Endothelial cell of hepatic sinusoid (primary cell): ENCODE results near the gene KIF23.
"Not testable (repeated sequence)": the region's sequence is repeated elsewhere in the genome, so short reads cannot be mapped to it uniquely, and the experiment has no call there.

Experiments
- in situ Hi-C: cut with HindIII; loops from 2 replicates; pipeline ENCODE4 v1.10.0; 2017; ENCODE audit warnings: low sequenced_read_pairs

KIF23 gene

DNA sequence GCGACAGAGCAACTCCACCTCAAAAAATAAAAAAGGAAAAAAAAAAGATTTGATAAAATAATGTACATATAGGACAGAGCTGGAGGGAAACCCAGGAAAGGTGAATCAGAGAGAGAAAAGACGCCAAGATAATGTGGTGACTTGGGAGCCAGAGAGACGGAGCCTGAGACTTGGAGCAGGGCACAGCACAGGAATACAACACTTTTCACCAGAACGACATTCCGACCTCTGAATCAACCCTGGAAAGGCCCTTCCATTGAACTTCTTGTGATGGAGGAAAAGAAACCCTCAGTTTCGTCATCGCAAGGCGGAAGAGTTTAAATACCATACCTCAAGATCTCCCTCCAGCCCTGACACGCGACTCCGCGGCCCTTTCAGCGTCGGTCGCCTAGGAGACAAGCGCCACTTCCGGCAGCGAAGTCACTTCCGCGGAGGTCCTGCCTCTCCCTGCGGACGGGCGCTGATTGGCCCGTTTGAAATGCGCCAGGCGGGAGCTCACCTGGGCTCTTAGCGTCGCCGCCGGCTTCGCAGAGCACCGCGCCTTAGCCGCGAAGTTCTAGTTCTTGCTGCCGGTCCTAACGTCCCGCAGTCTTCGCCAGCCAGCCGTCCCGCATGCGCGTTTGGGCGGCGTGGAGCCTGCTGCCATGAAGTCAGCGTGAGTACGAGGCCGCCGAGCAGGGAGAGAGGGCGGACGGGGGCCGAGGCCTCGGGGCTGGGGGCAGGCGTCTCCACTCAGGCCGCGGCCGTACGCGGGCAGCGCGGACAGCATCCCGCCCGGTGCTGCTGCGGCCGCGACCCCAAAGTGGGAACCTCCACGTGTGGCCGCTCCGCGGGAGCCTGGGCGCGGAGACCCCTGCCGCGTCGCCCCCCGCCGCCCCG, at the start of gene KIF23:
TSS of gene KIF23 (plus strand) at position 528 of the 879 bp plus-strand sequence. CDS start at position 645, 117 bp downstream.
- in situ Hi-C loops, result loop anchor here (25.0 kb wide), 1 partner anchor 352 kb away; no protein-coding TSS in a partner anchor

GRCh38 chr15:69367236-69367635, 46.9 kb upstream of the KIF23 start:
- in situ Hi-C loops, result no loop called here

GRCh38 chr15:69369631-69370030, 44.5 kb upstream of the KIF23 start:
- in situ Hi-C loops, result no loop called here

GRCh38 chr15:69373406-69373805, 40.7 kb upstream of the KIF23 start:
- in situ Hi-C loops, result no loop called here

DNA sequence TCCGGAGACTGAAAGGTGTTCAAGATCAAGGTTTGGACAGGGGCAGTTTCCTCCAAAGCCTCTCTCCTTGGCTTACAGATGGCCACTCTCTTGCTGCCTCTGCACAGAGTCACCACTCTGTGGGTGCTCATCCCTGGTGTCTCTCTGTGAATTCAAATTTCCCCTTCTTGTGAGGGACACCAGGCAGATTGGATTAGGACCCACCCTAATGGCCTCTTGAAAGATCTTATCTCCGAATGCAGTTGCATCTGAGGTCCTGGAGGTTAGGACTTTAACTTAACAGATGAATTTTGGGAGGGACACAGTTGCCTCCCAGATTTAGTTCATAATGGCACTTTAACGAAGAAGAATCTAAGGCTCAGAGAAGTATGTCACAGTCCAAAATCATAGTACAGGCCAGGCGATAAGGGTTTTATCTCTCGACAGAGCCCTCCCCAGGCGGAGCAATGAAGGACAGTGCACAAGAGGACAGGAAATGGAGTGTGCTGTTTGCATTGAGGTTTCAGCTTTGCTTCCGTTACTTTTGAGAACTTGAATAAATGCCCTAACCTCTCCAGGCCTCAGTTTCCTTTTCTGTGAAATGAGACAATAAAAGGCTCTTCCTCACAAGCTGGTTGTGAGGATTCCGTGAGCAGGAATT, 38.9 kb upstream of the KIF23 start:
- in situ Hi-C loops, result no loop called here

GRCh38 chr15:69377216-69377970, 36.8 kb upstream of the KIF23 start:
- in situ Hi-C loops, result no loop called here

DNA sequence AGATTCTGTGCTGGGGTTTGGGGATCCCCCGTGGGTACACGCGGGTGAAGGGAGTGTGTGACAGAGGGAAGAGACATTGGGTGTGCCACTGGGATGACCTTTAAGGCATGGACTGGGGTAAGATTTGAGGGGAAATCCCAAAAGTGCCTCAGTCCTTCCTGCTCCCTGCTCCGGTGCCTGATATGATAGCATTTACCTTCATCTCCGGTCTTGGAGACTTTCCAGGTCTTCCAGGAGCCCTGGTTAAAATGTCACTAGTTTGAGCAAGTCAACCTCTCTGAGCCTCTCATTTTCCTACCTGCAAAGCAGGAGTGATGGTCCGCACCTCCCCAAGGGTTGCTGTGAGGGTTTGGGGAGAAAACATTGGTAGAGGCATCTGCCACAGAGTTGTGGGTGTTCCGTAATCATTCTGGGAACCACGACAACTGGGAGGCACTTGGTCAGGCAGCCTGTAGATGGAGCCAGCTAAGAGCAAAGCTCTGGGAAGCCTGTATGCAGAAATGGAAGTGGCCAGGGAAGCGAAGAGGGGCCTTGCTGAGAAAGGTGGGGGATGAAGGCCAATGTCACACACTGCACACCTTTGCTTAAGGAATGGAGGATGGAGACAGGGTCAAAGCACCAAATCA, 33.9 kb upstream of the KIF23 start:
- in situ Hi-C loops, result no loop called here

DNA sequence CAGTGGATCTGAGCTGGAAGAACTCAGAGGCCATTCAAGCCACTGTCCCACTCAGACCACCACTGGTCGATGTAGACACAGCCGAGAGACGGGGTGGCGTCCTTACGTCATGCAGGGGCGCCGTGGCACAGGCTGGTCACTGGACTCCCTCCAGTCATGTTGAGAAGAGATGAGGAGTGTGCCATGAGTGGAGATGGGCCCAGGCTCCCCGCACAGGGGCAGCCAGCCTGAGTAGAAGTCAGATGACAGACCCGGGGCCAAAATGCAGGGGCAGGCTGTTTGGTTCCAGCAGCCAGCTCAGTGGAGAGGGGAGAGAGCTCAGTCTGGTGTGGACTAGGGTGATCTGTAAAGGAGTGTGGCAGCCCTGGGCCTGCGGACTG, 33.4 kb upstream of the KIF23 start:
- in situ Hi-C loops, result no loop called here

- in situ Hi-C loops, result not testable (repeated sequence)
Observed at GRCh38 chr15:69382176-69382575, 32.0 kb upstream of the KIF23 start.

GRCh38 chr15:69384066-69384465, 30.1 kb upstream of the KIF23 start:
- in situ Hi-C loops, result not testable (repeated sequence)

DNA sequence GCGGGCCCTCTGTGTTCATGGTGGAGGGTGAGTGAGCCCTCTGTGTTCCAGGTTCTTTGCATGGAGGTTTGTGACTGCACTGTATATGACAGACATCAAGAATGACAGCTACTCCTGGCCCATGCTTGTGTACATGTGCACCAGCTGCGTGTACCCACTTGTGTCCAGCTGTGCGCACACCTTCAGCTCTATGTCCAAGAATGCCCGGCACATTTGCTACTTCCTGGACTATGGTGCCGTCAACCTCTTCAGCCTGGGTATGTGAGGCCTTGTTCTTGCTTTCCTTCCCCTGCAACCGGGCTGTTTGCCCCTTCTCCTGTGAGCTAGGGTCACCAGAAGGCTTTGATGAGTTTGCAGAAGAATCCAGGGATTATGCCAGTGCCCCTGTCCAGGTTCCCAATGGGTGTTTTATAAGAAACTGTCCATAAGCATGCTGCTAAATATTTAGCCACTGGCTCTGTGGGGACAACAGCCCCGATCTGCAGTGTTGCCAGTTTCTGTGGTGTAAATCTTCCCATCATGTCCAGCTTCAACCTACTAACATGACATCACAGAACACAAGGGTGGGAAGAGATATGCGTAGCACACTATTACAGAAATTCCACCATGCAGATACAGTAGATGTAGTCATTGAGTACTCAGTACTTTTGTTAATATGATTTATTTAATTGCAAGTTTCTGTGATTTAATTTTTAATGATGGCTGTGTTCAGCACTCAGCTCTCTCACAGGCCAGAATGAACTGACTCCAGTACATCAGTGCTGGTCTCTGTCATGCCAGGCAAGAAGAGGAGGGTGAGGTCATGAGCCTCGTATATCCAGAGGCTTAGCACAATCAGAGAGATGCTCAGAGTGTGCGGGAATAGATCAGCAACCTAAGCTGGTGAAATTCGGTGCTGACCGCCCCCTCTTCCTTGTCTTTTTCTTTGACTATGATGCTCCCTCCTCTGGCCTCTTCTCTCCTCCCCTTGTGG, 29.2 kb upstream of the KIF23 start:
- in situ Hi-C loops, result no loop called here

GRCh38 chr15:69385831-69386230, 28.3 kb upstream of the KIF23 start:
- in situ Hi-C loops, result no loop called here

GRCh38 chr15:69386284-69386683, 27.9 kb upstream of the KIF23 start:
- in situ Hi-C loops, result no loop called here

DNA sequence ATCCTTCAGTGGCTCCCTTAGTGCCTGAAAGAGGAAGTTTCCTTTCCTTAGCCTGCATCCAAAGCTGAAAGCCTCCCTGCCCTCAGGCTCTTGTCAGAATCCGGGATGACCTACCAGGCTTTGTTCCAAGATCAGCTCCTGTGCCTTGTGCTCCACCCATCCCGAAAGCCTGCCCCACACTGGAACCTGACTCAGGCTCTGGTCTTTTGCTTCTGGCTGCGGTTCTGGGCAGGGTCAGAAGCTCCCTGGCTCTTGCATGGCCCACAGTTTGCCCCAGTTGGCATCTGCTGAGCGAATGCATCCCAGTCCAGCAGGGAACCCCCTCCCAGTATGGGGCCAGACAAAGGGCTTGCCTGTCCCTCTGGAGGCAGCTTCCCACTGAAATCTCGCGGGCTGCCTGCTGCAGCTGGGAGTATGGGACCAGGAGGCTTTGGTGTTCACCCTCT, 25.9 kb upstream of the KIF23 start:
- in situ Hi-C loops, result no loop called here

DNA sequence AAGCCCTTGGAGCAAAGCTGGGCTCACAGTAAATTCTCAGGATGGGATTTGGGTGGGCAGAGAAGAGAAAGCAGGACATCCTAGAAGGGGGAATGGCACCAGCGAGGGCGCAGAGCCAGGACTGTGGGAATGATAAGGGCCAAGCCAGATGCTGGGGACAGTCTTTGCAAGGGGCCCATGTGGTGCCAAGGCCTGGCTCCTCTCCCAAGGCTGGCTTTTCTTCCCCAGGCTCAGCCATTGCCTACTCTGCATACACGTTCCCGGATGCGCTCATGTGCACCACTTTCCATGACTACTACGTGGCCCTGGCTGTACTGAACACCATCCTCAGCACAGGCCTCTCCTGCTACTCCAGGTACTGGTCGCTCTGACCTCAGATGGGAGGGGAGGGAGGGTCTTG, 24.7 kb upstream of the KIF23 start:
- in situ Hi-C loops, result no loop called here

DNA sequence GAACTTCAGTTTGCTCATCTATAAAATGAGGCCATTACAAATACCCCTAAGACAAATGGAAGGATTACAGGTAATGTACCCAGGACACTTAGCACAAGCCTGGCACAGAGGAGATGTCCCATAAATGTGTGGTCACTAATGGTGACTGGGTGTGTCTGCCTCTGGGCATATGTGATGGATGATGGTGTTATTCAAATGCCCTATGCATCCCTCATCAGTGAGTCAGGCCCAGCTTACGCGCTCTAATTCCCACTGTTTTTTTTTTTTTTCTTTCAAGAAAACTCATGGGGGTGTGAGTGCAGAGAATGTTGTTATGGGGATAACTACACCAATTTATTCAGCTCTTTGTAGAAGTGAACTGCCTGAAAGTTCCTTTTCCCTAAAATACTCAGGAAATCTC, 23.6 kb upstream of the KIF23 start:
- in situ Hi-C loops, result no loop called here

GRCh38 chr15:69391046-69391757, 22.9 kb upstream of the KIF23 start:
- in situ Hi-C loops, result no loop called here

DNA sequence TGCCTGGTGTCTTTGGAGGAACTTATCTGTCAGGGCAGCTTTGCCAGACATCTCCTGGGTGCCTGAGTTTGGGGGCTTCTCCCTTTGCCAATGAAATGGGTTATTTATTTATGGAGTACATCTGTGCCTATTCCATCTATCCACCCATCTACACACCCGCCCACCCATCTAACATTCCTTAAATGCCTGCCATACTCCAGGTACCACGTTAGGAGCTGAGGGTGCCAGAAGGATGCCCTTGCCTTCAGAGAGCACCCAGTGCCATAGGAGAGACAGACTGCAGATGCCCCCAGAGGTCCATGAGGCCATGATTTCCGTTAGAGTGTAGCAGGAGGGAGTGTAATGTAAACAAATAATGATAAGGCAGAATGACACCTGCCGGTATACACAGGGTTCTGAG, 21.8 kb upstream of the KIF23 start:
- in situ Hi-C loops, result no loop called here

GRCh38 chr15:69393831-69394491, 20.2 kb upstream of the KIF23 start:
- in situ Hi-C loops, result no loop called here
